ENCODE measurements around the gene CHERP.
A peak's percentile ranks its signal among the peaks of the same experiment; 100 is the strongest.

The CHERP gene

DNA sequence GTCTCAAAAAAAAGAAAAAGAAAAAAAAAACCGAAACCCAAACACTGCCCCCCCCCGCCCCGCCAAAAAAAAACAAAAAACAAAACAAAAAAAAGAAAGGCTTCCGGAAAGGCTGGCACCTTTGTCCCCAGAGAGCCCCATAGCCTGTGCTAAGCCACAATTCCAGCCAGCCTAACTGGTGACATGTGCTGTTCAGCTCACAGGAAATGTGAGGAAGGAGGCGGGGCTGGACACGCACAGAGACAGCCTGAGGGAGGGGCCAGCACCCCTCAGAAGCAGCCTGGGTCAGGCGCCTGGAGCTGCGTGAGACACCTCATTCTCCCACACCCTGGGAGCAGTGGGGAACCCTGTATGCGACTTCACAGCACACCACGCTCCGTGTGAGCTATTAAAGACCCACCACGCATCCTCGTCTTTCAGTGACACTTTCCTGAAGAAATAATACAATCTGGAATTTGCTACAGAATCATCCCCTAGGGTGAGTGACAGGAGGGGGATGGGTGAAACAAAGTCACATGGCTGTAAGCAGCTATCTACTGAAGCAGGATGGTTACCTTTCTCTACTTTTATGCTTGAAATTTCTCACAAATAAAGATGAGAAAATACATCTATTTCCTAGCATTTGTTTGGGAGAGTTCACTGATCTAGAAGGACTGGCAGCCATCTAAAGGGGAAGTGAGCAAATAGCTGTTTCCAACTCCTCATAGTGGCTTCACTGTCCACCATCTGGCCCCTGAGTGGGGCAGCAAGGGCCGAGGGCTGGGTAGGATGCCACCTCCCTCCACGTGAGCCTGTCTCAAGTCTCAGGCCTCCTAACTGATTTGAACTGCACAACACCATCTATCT, 42.2 kb upstream of the CHERP start:
- Histone ChIP-seq H3K27me3 (ENCODE audit: control insufficient read depth in 1 of 2, insufficient read depth in 1 of 2, low read length in 2 of 2) (no peaks in the 10 kb centered on the region), H3K79me1 (replicated peaks; ENCODE audit: low read length, poor library complexity, severe bottlenecking) (peaks cover 16% of the 10 kb centered on the region), H2BK15ac (ENCODE audit: low read depth, poor library complexity, severe bottlenecking) (peak overlapping the region; percentile 33), H3K9me3 (ENCODE audit: control insufficient read depth, low read length) (no peaks in the 10 kb centered on the region), H3K23ac (ENCODE audit: low read length in 2 of 2) (no peak overlapping the region), H3K9ac (ENCODE audit: low read length) (peak overlapping the region; percentile 2), H3K14ac (ENCODE audit: low read length in 2 of 2) (no peak overlapping the region), H2BK120ac (ENCODE audit: low read depth, low read length) (no peak overlapping the region), H2BK5ac (ENCODE audit: low read depth, low read length, poor library complexity, severe bottlenecking) (no peak overlapping the region), H3K4me2 (ENCODE audit: low read length, poor library complexity, severe bottlenecking) (peak overlapping the region; percentile 59), H2BK12ac (ENCODE audit: low read length in 2 of 2) (no peak overlapping the region), H4K8ac (ENCODE audit: low read length) (peak overlapping the region; percentile 12), H3K4ac (ENCODE audit: low read depth in 1 of 2, low read length in 2 of 2) (peak overlapping the region; percentile 26 to 90), H2AK5ac (ENCODE audit: low read length, severe bottlenecking) (no peak overlapping the region), H2AFZ (ENCODE audit: low read depth, low read length) (no peak overlapping the region), H3K4me3 (ENCODE audit: insufficient read depth in 1 of 2, low read depth in 1 of 2, low read length in 2 of 2) (no peak overlapping the region), H3K36me3 (ENCODE audit: control insufficient read depth in 1 of 2, insufficient read depth in 2 of 2, low read depth in 1 of 2, low read length in 2 of 2) (peaks cover 0 to 26% of the 10 kb centered on the region in 2 experiments), H3K4me1 (ENCODE audit: control insufficient read depth, insufficient read depth, low read depth, low read length) (peaks cover 67% of the 10 kb centered on the region), H4K91ac (ENCODE audit: low read length) (no peak overlapping the region), H3K18ac (ENCODE audit: low read depth in 1 of 2, low read length in 2 of 2) (peak overlapping the region in 1 of 2 experiments; percentile 86), H3K27ac (ENCODE audit: low read length, poor library complexity, severe bottlenecking) (peak overlapping the region; percentile 35)
- 14% methylated on average over 7 of the region's 15 CpGs for WGBS
- DNase-seq = peak; percentile 92

GRCh38 chr19:16582486-16583261, 40.4 kb upstream of the CHERP start:
- Histone ChIP-seq H3K23ac (ENCODE audit: low read length in 2 of 2) (no peak overlapping the region), H3K9me3 (ENCODE audit: control insufficient read depth, low read length) (no peaks in the 10 kb centered on the region), H2BK15ac (ENCODE audit: low read depth, poor library complexity, severe bottlenecking) (no peak overlapping the region), H4K91ac (ENCODE audit: low read length) (no peak overlapping the region), H3K79me1 (replicated peaks; ENCODE audit: low read length, poor library complexity, severe bottlenecking) (peaks cover 15% of the 10 kb centered on the region), H3K27me3 (ENCODE audit: control insufficient read depth in 1 of 2, insufficient read depth in 1 of 2, low read length in 2 of 2) (no peaks in the 10 kb centered on the region), H3K9ac (ENCODE audit: low read length) (peak overlapping the region; percentile 51), H4K8ac (ENCODE audit: low read length) (no peak overlapping the region), H2BK5ac (ENCODE audit: low read depth, low read length, poor library complexity, severe bottlenecking) (no peak overlapping the region), H3K18ac (ENCODE audit: low read depth in 1 of 2, low read length in 2 of 2) (no peak overlapping the region), H3K4me3 (ENCODE audit: insufficient read depth in 1 of 2, low read depth in 1 of 2, low read length in 2 of 2) (no peak overlapping the region), H2AFZ (ENCODE audit: low read depth, low read length) (no peak overlapping the region), H3K4me1 (ENCODE audit: control insufficient read depth, insufficient read depth, low read depth, low read length) (peaks cover 52% of the 10 kb centered on the region), H2AK5ac (ENCODE audit: low read length, severe bottlenecking) (no peak overlapping the region), H3K27ac (ENCODE audit: low read length, poor library complexity, severe bottlenecking) (no peak overlapping the region), H2BK120ac (ENCODE audit: low read depth, low read length) (no peak overlapping the region), H3K36me3 (ENCODE audit: control insufficient read depth in 1 of 2, insufficient read depth in 2 of 2, low read depth in 1 of 2, low read length in 2 of 2) (peaks cover 10 to 39% of the 10 kb centered on the region in 2 experiments), H2BK12ac (ENCODE audit: low read length in 2 of 2) (no peak overlapping the region), H3K4me2 (ENCODE audit: low read length, poor library complexity, severe bottlenecking) (no peak overlapping the region), H3K4ac (ENCODE audit: low read depth in 1 of 2, low read length in 2 of 2) (no peak overlapping the region), H3K14ac (ENCODE audit: low read length in 2 of 2) (no peak overlapping the region)
- no peak for DNase-seq
- WGBS = 94% methylated on average over 10 of the region's 10 CpGs

GRCh38 chr19:16581971-16582343, 39.7 kb upstream of the CHERP start:
- Histone ChIP-seq H2BK5ac (ENCODE audit: low read depth, low read length, poor library complexity, severe bottlenecking) (no peak overlapping the region), H3K9ac (ENCODE audit: low read length) (peak overlapping the region; percentile 51), H2AK5ac (ENCODE audit: low read length, severe bottlenecking) (no peak overlapping the region), H3K18ac (ENCODE audit: low read depth in 1 of 2, low read length in 2 of 2) (no peak overlapping the region), H4K8ac (ENCODE audit: low read length) (no peak overlapping the region), H3K27ac (ENCODE audit: low read length, poor library complexity, severe bottlenecking) (no peak overlapping the region), H3K79me1 (replicated peaks; ENCODE audit: low read length, poor library complexity, severe bottlenecking) (peaks cover 15% of the 10 kb centered on the region), H3K4me1 (ENCODE audit: control insufficient read depth, insufficient read depth, low read depth, low read length) (peaks cover 45% of the 10 kb centered on the region), H2AFZ (ENCODE audit: low read depth, low read length) (no peak overlapping the region), H3K36me3 (ENCODE audit: control insufficient read depth in 1 of 2, insufficient read depth in 2 of 2, low read depth in 1 of 2, low read length in 2 of 2) (peaks cover 16 to 46% of the 10 kb centered on the region in 2 experiments), H2BK12ac (ENCODE audit: low read length in 2 of 2) (no peak overlapping the region), H3K4ac (ENCODE audit: low read depth in 1 of 2, low read length in 2 of 2) (no peak overlapping the region), H2BK15ac (ENCODE audit: low read depth, poor library complexity, severe bottlenecking) (no peak overlapping the region), H3K14ac (ENCODE audit: low read length in 2 of 2) (no peak overlapping the region), H4K91ac (ENCODE audit: low read length) (no peak overlapping the region), H3K9me3 (ENCODE audit: control insufficient read depth, low read length) (no peaks in the 10 kb centered on the region), H3K4me3 (ENCODE audit: insufficient read depth in 1 of 2, low read depth in 1 of 2, low read length in 2 of 2) (no peak overlapping the region), H3K27me3 (ENCODE audit: control insufficient read depth in 1 of 2, insufficient read depth in 1 of 2, low read length in 2 of 2) (no peaks in the 10 kb centered on the region), H3K23ac (ENCODE audit: low read length in 2 of 2) (no peak overlapping the region), H3K4me2 (ENCODE audit: low read length, poor library complexity, severe bottlenecking) (no peak overlapping the region), H2BK120ac (ENCODE audit: low read depth, low read length) (no peak overlapping the region)
- DNase-seq = no peak
- WGBS = 88% methylated on average over 6 of the region's 6 CpGs

Measured in mesenchymal stem cell (in vitro differentiated cells and primary cell).